Activated CD8-positive, alpha-beta memory T cell treated with anti-CD3 and anti-CD28 coated beads for 24 hours (primary cell): Measurements from ENCODE around the gene KRTAP13-4.

Experiments
- DNase-seq: peaks from one replicate; pipeline ENCODE4 v3.0.0-alpha.2; 2020

The KRTAP13-4 gene

GRCh38 chr21:30430170-30430655 lies at the start of gene KRTAP13-4:
Gene KRTAP13-4 (plus strand): TSS chr21:30430220. CDS start chr21:30430276, 56 bp downstream.
- DNase-seq, result no peak

- no peak for DNase-seq
Observed at GRCh38 chr21:30382201-30382600, 47.8 kb upstream of the KRTAP13-4 start.

GRCh38 chr21:30391492-30392025 lies 38.5 kb upstream of the KRTAP13-4 start:
- no peak for DNase-seq

GRCh38 chr21:30395731-30396130 lies 34.3 kb upstream of the KRTAP13-4 start, which contains the start of gene KRTAP13-1:
Gene KRTAP13-1 (plus strand): TSS chr21:30396031. CDS start chr21:30396087, 56 bp downstream.
- no peak for DNase-seq

- no peak for DNase-seq
Observed at GRCh38 chr21:30408782-30409494, 21.1 kb upstream of the KRTAP13-4 start.

- DNase-seq, result no peak
Observed at GRCh38 chr21:30415993-30416392, 14.0 kb upstream of the KRTAP13-4 start.

- DNase-seq, result no peak
Observed at GRCh38 chr21:30425826-30426225, 4.2 kb upstream of the KRTAP13-4 start, which contains the start of gene KRTAP13-3. Gene KRTAP13-3 (minus strand): TSS chr21:30425926. CDS start chr21:30425912, 14 bp downstream.

- DNase-seq, result no peak
Observed at GRCh38 chr21:30426731-30427130, 3.3 kb upstream of the KRTAP13-4 start.

- DNase-seq, result no peak
Observed at GRCh38 chr21:30434033-30434631, 4.1 kb downstream of the KRTAP13-4 start.

- DNase-seq, result no peak
Observed at GRCh38 chr21:30437010-30437565, 7.1 kb downstream of the KRTAP13-4 start.

- no peak for DNase-seq
Observed at GRCh38 chr21:30439975-30440374, 10.0 kb downstream of the KRTAP13-4 start, which contains the start of gene KRTAP15-1. Gene KRTAP15-1 (plus strand): TSS chr21:30440275. CDS start chr21:30440328, 53 bp downstream.

GRCh38 chr21:30443226-30443625 lies 13.2 kb downstream of the KRTAP13-4 start:
- DNase-seq, result no peak

- DNase-seq, result no peak
Observed at GRCh38 chr21:30444204-30444603, 14.2 kb downstream of the KRTAP13-4 start.

- DNase-seq, result no peak
Observed at GRCh38 chr21:30447056-30447455, 17.0 kb downstream of the KRTAP13-4 start.

GRCh38 chr21:30448514-30448913 lies 18.5 kb downstream of the KRTAP13-4 start:
- DNase-seq, result no peak

GRCh38 chr21:30463713-30464112 lies 33.7 kb downstream of the KRTAP13-4 start:
- DNase-seq, result no peak

- no peak for DNase-seq
Observed at GRCh38 chr21:30468900-30469714, 39.1 kb downstream of the KRTAP13-4 start.

GRCh38 chr21:30478004-30478403 lies 48.0 kb downstream of the KRTAP13-4 start:
- no peak for DNase-seq

- DNase-seq, result no peak
Observed at GRCh38 chr21:30479259-30479658, 49.2 kb downstream of the KRTAP13-4 start.

GRCh38 chr21:30480145-30480544 lies 50.1 kb downstream of the KRTAP13-4 start, which contains the start of gene KRTAP19-1:
Gene KRTAP19-1 (minus strand): TSS chr21:30480367. CDS start chr21:30480317, 50 bp downstream.
- no peak for DNase-seq
